Measurements from ENCODE around the gene WNT6.

The WNT6 gene

DNA sequence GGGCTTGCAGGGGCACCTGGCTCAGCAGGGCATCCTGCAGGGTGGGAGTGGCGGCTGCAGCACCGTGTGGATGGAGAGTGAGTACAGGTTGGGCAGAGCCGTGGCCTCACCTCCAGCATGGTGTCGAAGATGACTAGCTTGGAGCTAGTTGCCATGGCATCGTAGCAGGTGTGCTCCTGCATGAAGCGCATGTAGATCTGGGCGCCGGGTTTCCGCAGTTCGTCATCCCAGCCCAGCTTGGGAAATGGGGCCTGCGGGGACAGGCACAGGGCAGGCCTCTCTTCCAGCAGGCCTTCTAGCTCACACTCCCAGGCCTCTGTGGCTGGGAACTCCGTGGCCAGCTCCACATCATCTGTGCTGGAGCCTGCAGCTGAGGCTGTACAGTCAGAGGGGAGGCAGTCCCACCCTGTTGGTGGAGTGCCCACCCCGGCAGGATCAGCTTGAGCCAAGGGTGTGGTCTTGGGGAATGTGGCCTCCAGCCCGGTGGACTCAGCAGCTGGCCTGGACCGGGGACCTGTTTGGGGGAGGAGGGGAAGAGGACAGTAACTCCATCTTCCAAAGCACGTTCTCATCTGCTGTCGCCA lies 29.6 kb upstream of the WNT6 start:
- in situ Hi-C loops (cut with MboI; ENCODE audit: low sequenced_read_pairs), result no loop called here

DNA sequence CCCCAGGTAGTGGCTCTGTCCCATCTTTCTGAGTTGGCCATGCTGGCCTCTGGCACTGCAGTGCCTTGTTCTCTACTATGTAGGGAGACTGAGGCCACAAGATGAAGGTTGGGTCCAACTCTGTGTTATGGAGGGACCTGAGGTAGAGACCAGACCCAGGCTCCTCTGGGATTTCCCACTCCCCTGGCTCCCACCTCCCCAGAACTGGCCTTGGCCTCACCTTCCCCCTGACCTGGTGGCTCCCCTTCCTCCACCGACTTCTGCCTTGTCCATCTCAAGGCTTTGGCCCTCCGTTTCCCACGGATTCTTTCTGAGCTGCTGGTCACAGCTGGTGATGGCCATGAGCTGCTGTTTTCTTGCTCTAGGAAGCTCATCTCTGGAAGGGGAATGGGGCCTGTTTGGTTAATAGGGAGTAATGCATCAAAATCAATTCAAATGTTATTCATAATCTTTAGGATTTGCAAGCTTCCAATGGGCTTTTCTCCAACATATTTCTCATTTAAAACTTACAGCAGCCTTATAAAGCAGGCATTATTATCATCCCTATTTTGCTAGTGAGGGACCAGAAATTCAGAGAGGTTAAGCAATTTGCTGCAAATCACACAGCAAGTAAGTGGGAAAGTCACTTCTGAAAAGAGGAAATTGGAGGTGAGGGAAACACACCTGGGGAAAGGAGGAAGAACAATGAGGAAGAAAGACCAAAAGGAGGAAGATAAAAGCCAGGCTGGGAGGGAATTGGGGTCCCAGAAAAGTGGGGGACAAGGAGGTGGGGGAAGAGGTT lies 28.9 kb upstream of the WNT6 start:
- in situ Hi-C loops (cut with MboI; ENCODE audit: low sequenced_read_pairs), result no loop called here

DNA sequence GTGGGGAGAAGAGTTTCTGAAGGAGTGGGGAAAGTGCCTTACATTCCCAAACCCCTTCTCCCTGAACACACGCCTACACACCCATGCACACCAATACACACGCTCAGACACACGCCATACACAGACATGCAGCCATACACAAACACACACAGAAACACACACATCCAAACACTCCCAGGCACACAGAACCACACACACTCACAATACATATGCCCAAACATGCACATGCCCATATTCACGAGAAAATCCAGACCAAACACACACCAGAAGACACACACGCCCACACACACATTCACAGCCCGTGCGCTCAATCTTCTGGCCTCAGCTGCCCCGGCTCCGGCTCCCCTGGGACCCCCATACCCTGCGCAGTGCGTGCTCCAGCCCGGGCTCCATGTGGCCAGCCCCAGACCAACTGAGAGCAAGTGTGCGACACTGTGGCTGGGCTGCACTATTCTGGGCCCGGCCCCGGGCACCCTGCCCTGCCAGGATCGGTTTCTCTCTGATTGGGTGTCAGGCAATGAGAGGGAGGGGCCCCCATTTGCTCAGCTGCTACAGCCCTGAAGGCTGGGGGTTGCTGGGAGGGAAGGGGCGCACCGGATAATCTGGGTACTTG lies 28.1 kb upstream of the WNT6 start, which contains the start of gene PRKAG3:
Gene PRKAG3, minus strand, starts transcription at position 426 of the 613 bp plus-strand sequence.
- in situ Hi-C loops (cut with MboI; ENCODE audit: low sequenced_read_pairs), result no loop called here

DNA sequence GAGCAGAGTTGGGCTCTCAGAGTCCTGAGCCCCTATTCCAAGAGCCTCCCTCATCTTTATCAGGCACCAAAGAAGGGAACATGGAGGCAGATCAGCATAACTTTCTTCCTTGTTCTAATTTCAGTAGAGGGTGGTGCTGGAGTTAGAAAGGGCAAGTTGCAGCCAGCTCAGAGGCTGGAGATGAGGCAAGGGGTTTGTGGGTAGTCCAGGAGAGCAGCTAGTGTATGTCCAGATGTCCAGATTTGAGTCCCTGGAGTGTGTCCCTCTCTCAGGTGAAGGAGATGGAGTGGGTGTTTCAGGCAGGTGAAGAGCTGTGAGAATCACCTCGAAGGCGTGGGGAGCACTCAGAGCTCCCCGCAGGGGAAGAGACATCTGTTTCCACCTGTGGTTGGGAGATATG lies 27.5 kb upstream of the WNT6 start:
- in situ Hi-C loops (cut with MboI; ENCODE audit: low sequenced_read_pairs), result no loop called here

DNA sequence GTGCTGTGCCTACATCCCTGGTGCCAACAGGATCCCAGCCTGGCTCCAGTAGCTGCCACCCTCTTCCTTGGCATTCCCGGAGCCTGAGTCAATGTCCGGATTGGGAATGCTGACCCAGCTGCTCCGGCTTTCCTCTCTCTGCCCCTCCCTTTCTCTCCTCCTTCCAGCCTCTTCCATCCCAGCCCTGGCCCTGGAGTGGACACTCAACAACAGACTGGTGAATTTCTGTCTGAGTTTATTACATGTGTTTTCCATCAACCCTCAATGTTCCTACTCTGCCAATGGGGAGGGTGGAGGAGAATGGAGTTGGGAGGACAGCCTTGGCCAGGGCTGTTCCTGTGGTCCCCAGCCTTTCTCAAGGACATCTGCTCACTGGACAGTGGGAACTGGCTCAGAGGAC lies 27.1 kb upstream of the WNT6 start:
- in situ Hi-C loops (cut with MboI; ENCODE audit: low sequenced_read_pairs), result no loop called here

DNA sequence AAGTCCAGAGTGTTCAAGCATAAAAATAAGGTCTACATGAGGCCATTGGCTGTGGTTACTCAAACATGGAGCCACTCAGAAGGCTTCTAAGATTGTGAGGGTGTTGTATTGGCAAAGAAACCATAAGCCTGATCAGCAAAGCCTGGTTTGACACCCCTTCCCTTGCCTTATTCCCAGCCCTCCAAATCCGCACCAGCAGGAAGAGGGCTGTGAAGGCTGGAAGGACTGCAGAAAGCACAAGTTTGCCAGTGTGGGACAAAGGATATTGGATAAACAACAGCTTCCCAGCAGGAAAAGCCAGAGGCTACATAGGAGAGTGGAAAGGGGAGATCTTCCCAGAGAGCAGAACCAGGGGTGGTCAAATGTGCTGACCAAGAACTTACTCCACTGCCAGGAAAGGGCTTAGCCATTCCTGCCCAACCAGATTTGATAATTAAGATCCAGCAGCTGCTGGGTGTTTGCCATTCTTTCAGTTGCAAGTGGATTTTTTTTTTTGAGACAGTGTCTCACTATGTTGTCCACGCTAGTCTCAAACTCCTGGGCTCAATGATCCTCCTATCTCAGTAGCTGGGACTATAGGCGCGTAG lies 26.5 kb upstream of the WNT6 start:
- in situ Hi-C loops (cut with MboI; ENCODE audit: low sequenced_read_pairs), result no loop called here

DNA sequence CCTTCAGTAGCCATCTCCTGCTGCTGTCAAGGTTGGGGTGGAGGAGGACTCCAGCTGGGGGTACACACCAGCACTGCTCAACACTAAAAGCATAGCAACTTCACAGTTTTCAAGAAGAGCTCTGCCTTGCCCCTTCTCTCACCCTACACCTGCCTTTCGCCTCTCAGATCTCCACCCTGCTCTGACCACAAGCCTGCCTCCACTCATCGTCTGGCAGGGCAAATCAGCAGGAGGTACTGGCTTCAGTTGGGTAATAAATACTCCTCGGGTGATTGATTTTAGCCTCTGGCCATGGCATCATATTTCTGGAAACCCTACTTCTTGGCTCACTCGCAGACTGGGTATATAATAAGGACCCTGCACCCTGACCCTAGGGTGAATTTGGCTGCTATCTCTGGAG lies 24.9 kb upstream of the WNT6 start:
- in situ Hi-C loops (cut with MboI; ENCODE audit: low sequenced_read_pairs), result no loop called here

DNA sequence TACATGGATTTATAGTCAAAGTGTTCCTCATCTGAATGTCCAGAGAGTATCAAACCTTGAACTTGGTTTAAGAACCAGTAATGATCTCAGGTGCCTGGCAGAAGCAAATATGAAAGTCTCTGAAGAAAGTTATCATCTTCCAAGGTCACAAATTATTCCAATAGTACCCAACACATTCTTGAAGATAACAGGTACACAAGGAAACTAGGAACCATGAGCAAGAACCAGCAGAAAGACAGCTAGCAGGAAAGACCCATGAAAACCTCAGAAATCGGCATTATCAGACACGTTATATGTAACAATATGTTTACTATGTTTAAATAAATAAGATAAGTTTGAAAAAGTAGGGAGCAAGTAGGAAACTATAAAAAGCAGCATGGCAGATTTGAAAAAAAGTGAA lies 22.1 kb upstream of the WNT6 start:
- in situ Hi-C loops (cut with MboI; ENCODE audit: low sequenced_read_pairs), result no loop called here

DNA sequence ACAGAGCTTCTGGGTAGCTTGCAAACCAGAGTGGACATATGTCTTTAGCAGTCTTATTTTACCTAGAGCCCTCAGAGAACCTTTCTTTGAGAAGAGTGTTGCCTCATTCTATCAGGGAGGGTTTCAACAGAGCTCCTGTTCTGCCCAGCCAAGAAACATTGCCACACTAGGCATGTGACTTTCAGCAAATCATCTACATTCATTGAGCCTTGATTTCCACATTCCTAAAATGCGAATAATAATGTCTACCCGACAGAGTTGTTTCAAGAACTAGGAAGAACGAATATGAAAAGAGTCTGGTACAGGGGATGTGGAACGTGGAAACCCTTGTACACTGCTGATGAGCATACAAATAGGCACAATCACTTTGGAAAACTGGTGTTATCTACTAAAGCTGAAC lies 20.2 kb upstream of the WNT6 start:
- in situ Hi-C loops (cut with MboI; ENCODE audit: low sequenced_read_pairs), result no loop called here

DNA sequence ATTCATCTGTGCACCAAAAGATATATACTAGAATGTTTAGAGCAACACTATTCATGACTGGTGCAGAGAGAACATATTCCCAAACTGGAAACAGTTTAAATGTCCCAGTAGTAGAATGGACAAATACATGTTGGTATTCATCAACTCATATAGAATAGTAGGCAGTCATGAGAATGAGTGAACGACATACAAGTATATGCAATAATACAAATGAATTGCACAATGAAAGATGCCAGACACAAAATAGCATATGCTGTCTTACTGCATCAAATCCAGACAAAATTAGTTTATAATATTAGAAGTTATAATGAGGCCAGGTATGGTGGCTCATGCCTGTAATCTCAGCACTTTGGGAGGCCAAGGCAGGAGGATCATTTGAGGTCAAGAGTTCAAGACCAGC lies 19.7 kb upstream of the WNT6 start:
- in situ Hi-C loops (cut with MboI; ENCODE audit: low sequenced_read_pairs), result loop anchor here (10.0 kb wide), 1 partner anchor 115 kb away; no protein-coding TSS in a partner anchor

DNA sequence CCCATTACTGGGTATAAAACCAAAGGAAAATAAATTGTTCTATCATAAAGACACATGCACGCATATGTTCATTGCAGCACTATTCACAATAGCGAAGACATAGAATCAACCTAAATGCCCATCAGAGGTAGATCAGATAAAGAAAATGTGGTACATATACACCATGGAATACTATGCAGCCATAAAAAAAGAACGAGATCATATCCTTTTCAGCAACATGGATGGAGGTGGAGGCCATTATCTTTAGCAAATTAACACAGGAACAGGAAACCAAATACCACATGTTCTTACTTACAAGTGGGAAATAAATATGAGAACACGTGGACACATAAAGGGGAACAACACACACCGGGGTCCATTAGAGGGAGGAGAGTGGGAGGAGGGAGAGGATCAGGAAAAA lies 15.3 kb upstream of the WNT6 start:
- in situ Hi-C loops (cut with MboI; ENCODE audit: low sequenced_read_pairs), result loop anchor here (10.0 kb wide), 1 partner anchor 120 kb away; no protein-coding TSS in a partner anchor

DNA sequence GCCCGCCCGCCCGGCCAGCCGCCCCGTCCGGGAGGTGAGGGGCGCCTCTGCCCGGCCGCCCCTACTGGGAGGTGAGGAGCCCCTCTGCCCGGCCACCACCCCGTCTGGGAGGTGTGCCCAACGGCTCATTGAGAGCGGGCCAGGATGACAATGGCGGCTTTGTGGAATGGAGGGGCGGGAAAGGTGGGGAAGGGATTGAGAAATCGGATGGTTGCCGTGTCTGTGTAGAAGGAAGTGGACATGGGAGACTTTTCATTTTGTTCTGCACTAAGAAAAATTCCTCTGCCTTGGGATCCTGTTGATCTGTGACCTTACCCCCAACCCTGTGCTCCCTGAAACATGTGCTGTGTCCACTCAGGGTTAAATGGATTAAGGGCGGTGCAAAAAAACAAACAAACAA lies 12.6 kb upstream of the WNT6 start:
- in situ Hi-C loops (cut with MboI; ENCODE audit: low sequenced_read_pairs), result loop anchor here (10.0 kb wide), 1 partner anchor 122 kb away; no protein-coding TSS in a partner anchor

DNA sequence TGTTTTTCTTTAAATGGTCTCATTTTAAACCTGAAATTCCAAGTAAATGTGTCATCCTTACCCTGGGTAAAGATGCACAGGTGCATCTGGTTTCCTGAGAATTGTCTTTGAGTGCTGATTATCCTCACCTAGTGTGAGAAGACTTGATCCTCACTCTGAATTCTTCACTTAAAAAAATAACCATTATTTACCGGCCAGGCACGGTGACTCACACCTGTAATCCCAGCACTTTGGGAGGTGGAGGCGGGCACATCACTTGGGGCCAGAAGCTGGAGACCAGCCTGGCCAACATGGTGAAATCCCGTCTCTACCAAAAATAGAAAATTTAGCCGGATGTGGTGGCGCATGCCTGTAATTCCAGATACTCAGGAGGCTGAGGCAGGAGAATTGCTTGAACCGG lies 9.9 kb upstream of the WNT6 start:
- in situ Hi-C loops (cut with MboI; ENCODE audit: low sequenced_read_pairs), result loop anchor here (10.0 kb wide), 1 partner anchor 125 kb away; no protein-coding TSS in a partner anchor

DNA sequence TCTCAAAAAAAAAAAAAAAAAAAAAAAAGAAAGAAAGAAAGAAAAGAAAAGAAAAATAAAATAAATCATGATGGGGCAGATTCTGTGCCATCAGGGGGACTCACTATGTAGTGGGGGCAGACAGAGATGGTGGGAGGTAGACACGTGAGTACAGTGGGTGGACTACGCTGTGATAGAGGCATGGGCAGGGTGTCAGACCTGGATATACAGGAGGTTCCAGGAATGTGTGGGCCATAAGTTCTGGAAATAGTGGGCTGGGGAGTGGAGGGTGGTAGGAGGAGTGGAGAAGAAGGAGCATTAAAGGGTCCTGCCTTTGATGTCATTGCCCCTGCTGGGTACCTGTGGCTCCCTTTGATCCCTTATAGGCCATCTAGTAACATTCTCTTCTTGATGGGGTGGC lies 8.8 kb upstream of the WNT6 start:
- in situ Hi-C loops (cut with MboI; ENCODE audit: low sequenced_read_pairs), result no loop called here

DNA sequence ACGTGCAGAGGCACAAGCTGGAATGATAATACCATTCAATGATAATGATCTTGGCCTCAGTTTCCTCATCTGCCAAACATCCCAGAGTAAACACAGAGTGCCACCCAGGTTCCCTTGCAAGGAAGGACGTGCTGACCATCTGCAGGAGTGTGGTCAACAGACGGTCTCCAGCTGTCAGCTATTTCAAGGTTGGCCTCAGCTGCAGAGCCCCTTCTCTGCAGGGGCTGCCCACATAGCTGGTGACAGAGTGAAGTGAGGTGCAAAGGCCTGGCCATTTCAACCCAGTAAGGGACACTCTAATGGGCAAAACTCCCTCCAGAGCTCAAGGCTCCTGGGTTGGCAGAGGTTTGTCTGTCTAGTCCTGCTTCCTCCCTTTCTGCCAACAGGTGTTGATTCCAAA lies 8.3 kb upstream of the WNT6 start:
- in situ Hi-C loops (cut with MboI; ENCODE audit: low sequenced_read_pairs), result no loop called here

DNA sequence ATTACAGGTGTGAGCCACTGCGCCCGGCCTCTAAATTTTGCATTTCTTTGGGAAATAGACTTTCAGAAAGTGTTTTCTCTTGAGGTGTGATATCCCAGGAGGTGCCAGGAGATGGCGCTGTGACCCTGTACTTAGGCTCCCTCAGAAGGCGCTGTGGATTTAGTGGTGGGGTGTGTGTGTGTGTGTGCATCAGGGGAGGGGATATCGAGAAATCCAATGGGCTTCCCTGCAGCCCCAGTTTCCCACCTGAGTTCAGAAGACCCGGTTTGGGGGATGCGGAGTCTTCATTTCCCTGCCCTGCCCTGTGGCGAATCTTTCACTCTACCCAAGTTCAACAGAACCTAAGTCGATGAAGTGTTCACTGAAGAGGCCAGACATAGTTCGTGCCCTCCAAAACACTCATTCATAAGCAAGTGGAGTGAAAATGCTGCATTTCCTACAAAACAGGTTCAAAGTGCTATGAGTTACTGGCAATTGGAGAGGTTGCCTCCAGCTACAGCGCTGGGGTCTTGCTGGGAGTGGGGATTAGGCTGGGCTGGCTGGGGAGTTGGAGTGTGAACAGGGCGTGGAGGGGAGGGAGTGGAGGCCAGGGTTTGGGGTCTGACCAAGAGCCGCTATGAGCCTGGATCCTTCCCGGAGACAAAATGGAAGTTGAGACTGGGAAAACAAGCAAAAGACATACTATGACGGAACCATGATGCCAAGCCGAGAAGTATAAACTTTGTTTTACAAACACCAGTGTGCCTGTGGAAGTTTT lies 6.5 kb upstream of the WNT6 start:
- in situ Hi-C loops (cut with MboI; ENCODE audit: low sequenced_read_pairs), result no loop called here

DNA sequence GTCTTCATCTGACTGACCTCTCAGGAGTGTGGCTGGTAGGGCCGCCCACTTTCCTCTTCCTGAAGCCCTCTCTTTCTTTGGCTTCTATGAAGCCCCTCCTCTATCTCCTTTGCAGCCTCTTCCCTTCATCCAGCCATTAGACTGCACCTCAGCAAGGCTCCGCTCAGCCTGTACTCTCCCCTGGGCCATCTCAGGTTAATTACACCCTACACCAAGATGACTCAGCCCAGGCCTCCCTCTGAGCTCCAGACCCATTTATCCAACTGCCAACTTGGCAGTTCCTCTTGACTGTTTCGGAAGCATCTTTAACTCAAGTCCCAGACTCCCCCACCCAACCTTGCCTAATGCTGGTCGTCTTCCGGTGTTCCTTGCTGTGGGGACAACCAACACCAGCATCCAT lies 5.8 kb upstream of the WNT6 start:
- in situ Hi-C loops (cut with MboI; ENCODE audit: low sequenced_read_pairs), result no loop called here

DNA sequence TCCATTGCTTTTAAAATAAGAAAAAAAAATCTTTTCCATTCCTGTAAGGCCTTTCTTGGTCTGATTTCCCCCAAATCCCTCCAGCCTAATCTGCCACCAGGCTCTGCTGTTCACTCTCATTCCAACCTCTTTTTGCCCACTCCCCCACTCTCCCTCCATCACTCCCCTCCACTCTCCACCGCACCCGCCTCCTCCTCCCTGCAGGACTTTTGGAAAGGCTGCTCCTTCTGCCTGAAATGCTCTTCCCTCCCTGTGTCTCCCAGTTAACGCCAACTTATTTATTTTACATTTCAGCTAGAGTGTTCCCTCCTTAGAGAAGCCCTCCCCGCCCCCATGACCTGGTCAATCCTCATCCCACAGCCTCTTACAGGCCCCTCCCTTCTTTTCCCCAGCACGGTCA lies 4.7 kb upstream of the WNT6 start:
- in situ Hi-C loops (cut with MboI; ENCODE audit: low sequenced_read_pairs), result no loop called here

DNA sequence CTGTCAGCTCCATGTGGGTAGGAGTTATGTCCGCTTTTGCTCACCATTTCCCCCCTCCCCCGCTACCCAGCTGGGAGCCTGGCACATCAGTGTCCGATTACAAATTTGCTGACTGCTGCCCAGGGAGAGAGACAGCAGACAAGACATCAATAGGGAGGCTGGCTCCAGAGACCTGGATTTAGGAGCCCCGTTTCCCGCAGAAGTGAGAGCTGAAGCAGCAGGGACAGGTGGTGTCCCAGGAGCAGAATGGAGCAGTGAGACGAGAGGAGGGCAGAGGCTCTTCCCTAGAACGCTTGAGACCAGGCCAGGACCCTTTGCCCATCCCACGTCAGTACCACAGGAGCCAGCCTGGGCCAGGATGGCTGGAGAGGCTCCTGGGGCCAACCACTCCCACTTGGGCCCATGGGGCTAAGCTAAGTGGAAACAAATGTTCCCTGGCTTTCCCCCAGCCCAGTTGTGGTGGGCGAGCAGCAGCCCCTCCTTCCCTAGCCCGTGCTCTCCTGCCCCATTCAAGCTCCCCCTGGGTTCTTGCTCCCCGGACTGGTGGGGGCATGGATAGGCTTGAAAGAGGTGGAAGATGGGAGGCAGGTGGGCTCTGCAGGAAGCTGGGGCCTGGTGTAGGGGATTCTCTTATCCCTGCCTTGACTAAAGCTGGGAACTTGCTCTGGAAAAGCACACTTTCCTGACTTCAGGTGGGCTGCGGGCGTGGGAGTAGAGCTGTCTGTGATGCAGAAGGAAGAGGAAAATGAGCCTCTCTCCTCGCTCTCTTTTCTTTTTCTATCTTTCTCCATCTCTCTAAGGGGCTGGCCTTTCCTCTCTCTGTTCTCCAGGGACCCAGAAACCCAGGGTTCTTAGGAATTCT lies 4.1 kb upstream of the WNT6 start:
- in situ Hi-C loops (cut with MboI; ENCODE audit: low sequenced_read_pairs), result no loop called here

Measured in HL-60/S4 treated with phorbol 12-myristate 13-acetate at 8.2 ng/mL for 4 days and 3 days (cell line).